Neural cell (in vitro differentiated cells): ENCODE measurements around the gene PLA1A.

Experiments
- EP300 ChIP-seq: fragments of 450-650 bp; conservative IDR thresholded peaks from 2 replicates; pipeline ENCODE4 v1.6.1; 2014; ENCODE audit warnings: antibody characterized with exemption, mild to moderate bottlenecking, moderate library complexity; ENCODE audit not compliant: poor library complexity, severe bottlenecking
- EZH2 ChIP-seq: fragments of 200-600, 300-800 bp; shearing (Covaris generic), sonication (generic); IDR thresholded peaks from 2 replicates; pipeline ENCODE4 v1.6.1; 2014; ENCODE audit warnings: antibody characterized with exemption, low read length, borderline replicate concordance, mild to moderate bottlenecking; ENCODE audit not compliant: insufficient read depth, poor library complexity, severe bottlenecking
- MXI1 ChIP-seq: fragments of 450-650 bp; conservative IDR thresholded peaks from 2 replicates; pipeline ENCODE4 v1.6.1; 2014; ENCODE audit warnings: antibody characterized with exemption, mild to moderate bottlenecking; ENCODE audit not compliant: poor library complexity, severe bottlenecking
- SMC3 ChIP-seq: fragments of 450-650 bp; conservative IDR thresholded peaks from 2 replicates; pipeline ENCODE4 v1.6.1; 2014; ENCODE audit warnings: antibody characterized with exemption, mild to moderate bottlenecking, moderate library complexity; ENCODE audit not compliant: poor library complexity
- TAF1 ChIP-seq: IDR thresholded peaks from 2 replicates; pipeline ENCODE4 v1.6.1; 2012; ENCODE audit warnings: low read depth
- TF ChIP-seq, protein P1 (sequence below): fragments of 450-650 bp; IDR thresholded peaks from 2 replicates; pipeline ENCODE4 v1.5.1; 2014; ENCODE audit warnings: antibody characterized with exemption, mild to moderate bottlenecking, moderate library complexity; ENCODE audit not compliant: poor library complexity, severe bottlenecking

- TF ChIP-seq, protein P1, sequence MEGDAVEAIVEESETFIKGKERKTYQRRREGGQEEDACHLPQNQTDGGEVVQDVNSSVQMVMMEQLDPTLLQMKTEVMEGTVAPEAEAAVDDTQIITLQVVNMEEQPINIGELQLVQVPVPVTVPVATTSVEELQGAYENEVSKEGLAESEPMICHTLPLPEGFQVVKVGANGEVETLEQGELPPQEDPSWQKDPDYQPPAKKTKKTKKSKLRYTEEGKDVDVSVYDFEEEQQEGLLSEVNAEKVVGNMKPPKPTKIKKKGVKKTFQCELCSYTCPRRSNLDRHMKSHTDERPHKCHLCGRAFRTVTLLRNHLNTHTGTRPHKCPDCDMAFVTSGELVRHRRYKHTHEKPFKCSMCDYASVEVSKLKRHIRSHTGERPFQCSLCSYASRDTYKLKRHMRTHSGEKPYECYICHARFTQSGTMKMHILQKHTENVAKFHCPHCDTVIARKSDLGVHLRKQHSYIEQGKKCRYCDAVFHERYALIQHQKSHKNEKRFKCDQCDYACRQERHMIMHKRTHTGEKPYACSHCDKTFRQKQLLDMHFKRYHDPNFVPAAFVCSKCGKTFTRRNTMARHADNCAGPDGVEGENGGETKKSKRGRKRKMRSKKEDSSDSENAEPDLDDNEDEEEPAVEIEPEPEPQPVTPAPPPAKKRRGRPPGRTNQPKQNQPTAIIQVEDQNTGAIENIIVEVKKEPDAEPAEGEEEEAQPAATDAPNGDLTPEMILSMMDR, result no peak
- TF ChIP-seq EZH2, result no peak
- TF ChIP-seq EP300, result no peak
- TF ChIP-seq TAF1, result no peak
- no peak for TF ChIP-seq MXI1
- no peak for TF ChIP-seq SMC3
Observed at GRCh38 chr3:119664370-119664769, 66.7 kb downstream of the PLA1A start.
